GM03348 (cell line): ENCODE data around the gene UVRAG.
A peak's percentile ranks its signal among the peaks of the same experiment; 100 is the strongest.

Experiments used
- DNase-seq: peaks from one replicate; pipeline ENCODE4 v3.0.0; 2012; ENCODE audit warnings: low spot score

The UVRAG gene

DNA sequence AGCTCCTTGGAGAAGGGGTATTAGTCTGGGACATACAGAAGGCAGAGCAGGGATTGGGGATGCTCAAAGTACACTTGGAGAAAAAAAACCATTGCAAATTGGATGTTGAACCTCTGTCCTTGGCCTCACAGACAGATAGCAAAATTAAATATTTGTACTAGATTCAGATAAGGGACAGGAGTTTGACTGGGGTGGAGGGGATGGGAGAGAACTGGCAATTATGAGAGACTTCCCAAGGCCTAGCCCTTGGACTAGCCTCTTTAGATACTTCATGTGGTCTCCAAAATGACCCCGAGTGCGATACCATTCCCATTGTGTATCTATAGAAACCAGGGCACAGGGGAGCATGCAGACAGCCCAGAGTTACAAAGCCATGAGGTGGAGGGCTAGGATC lies 30.9 kb upstream of the UVRAG start:
- DNase-seq, result no peak

GRCh38 chr11:75784506-75784905 lies 30.5 kb upstream of the UVRAG start:
- no peak for DNase-seq

GRCh38 chr11:75785187-75785586 lies 29.8 kb upstream of the UVRAG start:
- DNase-seq, result no peak

GRCh38 chr11:75786101-75786736 lies 28.8 kb upstream of the UVRAG start:
- DNase-seq, result no peak

GRCh38 chr11:75789521-75789920 lies 25.5 kb upstream of the UVRAG start:
- DNase-seq, result no peak

DNA sequence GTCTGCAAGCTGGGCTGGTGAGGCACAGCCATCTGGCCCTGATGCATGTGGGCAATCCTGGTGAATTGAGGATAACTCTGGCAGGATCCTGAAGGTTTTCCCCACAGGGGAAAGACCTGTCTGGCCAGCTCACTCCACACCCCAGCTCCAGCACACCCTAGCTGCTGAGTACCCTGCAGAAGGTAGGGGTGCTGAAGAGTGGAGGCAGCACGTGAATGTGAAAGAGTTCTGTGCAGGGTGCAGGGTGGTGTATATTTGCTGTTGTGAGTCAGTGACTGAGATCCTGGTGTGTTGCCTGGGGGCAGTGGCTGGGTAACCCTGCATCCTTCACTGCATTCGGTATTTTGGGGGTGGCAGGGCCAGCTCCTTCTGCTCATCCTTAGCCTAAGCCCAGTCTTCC lies 24.0 kb upstream of the UVRAG start:
- no peak for DNase-seq

DNA sequence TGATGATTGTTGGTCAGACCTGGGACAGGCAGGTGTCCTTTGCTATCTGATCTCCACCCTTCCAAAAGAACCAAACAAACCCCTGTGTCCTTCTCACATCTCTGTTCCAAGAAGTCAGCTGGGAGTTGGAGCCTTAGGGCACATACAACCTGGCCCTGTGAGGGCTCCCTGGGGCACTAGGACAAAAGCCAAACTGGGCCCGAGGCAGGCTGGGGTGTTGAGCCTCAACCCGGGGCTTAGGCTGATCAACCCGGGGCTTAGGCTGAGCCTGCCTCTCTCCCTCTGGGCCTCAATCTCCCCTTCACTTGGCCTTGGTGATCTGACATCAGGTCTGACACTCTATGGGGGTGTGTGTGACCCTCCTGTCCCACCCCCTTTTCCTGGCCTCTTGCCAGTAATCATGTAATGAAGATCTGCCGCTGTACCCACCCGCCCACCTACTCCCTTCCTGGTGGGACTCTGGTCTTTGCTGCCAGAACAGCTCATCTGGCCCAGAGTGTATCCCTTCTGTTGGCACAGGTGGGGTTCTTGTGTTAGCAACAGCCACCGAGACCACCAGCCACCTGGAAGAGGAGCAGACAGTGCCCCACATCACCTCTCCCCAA lies 22.8 kb upstream of the UVRAG start:
- DNase-seq, result no peak

DNA sequence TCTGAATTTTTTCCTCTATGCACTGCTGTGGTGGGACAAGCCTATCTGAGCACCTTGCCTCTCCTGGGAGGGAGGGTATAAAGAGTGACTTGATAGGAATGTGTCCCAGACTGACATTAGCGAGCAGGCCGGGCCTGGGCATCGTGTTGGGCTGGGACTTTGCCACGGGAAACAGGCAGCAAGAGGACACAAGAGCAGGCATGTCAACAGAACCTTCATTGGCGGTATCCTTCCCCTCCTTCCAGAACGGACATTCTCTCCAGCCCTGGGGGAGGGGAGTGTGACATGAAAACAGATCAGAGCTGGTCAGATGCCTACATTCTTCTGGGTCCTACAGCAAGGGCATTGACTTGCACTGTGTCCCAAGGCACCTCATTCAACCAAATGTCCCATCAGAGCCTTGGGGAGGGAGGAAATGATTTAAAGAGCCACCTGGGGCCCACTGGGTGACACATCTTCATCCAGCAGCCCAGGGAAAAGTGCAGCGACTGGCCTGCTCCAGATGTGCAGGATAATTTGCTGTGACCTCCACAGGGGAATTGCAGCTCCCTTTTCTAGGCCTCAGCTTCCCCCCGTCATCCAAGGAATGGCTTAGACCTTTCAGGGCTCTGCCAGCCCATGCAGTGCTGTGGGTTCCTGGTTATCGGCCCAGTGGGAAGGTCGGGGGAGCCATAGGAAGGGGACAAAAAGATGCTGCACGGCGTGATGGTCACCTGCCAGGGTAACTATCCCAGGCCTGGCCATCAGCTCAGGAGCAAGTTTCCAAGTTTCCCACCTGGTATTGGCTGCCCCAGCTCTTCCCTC lies 21.8 kb upstream of the UVRAG start:
- no peak for DNase-seq

- DNase-seq, result no peak
These were observed 21.0 kb upstream of the UVRAG start for GRCh38 chr11:75793966-75794365.

- no peak for DNase-seq
These were observed 19.5 kb upstream of the UVRAG start for GRCh38 chr11:75795276-75796090.

DNA sequence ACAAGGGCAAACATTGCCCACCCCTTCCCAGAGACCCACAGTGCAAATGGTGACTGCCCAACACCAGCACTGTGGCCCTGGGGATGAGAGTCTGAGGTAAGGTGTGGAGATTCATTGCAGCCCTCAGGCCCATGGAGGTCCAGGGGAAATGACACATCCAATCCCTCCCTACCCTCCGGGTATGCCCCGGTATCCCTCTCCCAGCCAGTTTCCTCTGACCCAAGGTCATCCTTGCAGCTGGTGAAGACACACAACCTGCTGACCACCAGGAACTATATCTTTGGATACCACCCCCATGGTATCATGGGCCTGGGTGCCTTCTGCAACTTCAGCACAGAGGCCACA lies 18.9 kb upstream of the UVRAG start:
- DNase-seq, result no peak

- DNase-seq, result no peak
These were observed 17.9 kb upstream of the UVRAG start for GRCh38 chr11:75797116-75797515.

DNA sequence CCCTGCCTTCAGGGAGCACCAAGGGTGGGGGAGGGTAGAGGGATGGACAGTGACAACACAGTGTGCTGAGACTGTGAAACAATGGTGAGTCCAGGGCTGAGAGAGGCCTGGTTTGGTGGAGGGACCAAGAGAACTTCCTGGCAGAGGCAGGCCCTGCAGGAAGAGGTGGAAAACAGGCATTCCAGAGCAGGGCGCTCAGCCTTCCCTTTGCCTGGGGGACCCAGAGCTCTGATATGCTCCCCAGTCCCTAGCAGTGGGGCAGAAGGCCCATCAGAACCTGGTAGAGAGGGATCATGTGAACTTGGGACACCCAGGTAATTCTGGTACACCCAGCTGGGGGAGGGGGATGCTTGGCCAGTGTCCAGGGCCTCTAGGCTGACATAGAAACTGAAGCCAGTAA lies 17.2 kb upstream of the UVRAG start:
- DNase-seq, result peak; percentile 62

DNA sequence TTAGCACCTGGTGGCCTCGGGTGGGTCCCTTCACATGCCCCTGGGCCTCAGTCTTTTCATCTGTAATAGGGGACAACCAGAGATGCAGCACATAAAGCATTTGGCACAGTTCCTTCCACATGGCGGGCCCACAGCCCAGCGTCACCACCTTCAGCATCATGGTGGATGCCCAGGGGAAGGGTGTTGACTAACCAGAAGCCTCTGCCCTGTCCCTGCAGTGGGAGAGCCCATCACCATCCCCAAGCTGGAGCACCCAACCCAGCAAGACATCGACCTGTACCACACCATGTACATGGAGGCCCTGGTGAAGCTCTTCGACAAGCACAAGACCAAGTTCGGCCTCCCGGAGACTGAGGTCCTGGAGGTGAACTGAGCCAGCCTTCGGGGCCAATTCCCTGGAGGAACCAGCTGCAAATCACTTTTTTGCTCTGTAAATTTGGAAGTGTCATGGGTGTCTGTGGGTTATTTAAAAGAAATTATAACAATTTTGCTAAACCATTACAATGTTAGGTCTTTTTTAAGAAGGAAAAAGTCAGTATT lies 14.8 kb upstream of the UVRAG start:
- DNase-seq, result no peak

DNA sequence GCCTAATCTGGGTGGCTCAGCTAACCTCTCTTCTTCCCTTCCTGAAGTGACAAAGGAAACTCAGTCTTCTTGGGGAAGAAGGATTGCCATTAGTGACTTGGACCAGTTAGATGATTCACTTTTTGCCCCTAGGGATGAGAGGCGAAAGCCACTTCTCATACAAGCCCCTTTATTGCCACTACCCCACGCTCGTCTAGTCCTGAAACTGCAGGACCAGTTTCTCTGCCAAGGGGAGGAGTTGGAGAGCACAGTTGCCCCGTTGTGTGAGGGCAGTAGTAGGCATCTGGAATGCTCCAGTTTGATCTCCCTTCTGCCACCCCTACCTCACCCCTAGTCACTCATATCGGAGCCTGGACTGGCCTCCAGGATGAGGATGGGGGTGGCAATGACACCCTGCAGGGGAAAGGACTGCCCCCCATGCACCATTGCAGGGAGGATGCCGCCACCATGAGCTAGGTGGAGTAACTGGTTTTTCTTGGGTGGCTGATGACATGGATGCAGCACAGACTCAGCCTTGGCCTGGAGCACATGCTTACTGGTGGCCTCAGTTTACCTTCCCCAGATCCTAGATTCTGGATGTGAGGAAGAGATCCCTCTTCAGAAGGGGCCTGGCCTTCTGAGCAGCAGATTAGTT lies 14.2 kb upstream of the UVRAG start:
- no peak for DNase-seq

DNA sequence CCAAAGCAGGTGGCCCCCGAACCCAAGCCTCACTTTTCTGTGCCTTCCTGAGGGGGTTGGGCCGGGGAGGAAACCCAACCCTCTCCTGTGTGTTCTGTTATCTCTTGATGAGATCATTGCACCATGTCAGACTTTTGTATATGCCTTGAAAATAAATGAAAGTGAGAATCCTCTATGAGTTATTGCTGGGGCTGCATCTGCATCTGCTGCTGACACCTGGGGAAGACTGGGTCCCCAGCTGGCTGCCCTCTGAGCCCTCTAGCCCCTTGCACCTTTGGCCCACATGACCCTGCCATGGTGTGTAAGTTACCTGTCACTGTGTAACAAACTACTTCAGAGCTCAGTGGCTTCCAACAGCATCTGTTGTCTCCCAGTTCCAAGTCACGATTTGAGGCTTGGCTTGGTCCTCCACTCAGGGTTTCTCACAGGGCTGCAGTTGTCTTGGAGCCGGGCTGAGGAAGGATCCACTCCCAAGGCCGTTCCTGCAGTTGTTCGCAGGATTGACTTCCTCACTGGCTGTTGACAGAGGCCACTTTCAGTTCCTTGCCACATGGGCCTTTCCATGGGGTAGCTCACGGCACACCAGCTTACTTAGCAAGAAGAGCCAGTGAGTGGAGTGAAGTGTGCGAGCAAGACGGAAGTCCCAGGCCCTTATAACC lies 13.5 kb upstream of the UVRAG start:
- DNase-seq, result no peak

DNA sequence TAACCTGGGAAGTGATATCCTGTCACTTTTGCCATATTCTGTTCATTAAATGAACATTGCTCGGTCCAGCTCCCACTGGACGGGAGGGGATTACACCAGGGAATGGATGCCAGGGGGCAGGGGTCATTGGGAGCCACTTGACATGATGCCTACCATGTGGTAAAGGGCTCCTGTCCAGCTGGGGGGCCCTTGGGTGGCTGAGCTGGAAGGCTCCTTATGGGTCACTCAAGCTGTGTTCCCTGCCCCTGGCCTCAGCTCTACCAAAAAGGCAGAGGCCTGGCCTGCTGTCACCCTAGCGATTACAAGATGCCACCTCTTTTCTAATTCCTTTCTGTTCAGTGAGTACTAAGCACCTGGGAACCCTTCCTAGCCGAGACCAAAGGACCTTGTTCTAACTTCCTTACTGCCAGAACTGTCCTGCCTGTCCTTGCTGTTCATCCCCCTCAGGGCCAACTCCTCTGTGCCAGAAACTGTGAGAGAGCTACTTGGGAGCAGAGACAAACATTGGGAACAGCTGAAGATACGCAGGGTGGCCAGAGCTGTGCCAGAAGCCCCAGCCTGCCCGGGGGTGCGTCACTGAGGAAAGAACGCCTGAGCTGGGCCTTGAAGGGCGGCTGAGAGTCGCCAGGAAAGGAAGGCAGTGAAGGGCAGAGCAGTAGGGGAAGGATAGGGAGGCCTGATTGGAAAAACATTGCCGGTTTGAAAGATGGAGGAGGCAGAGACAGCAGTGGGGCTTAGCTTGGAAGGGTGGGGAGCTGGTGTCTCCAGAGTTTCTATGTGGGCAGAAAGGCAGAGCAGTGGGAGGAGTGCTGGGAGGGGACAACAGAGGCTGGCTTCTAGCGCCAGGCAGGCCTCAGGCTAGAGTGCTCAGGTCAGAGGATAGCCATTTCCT lies 12.7 kb upstream of the UVRAG start:
- DNase-seq, result no peak

GRCh38 chr11:75802913-75803820 lies 11.8 kb upstream of the UVRAG start:
- peak; percentile 86 for DNase-seq

- no peak for DNase-seq
These were observed 5.9 kb upstream of the UVRAG start for GRCh38 chr11:75809111-75809510.
